GM10248 (cell line): ENCODE measurements around the gene SORL1.

Source experiments
- CTCF ChIA-PET: fragments of 300-600 bp; sonication (Branson Sonifier 250); formaldehyde crosslinking; extraction: SDS; loops from one replicate; lab custom pipeline; 2021; ENCODE audit warnings: antibody characterized with exemption; lab: Yijun Ruan, JAX
- POLR2A ChIA-PET: fragments of 350-650 bp; sonication (Branson Sonifier 250); formaldehyde crosslinking; extraction: SDS; loops from one replicate; lab custom pipeline; 2020; ENCODE audit warnings: antibody characterized with exemption; lab: Yijun Ruan, JAX
- DNase-seq: peaks from one replicate; pipeline ENCODE4 v3.0.0; 2012; ENCODE audit errors: extremely low spot score
- TF ChIP-seq, protein P1 (sequence below): IDR thresholded peaks from 2 replicates; pipeline ENCODE4 v1.5.1; 2012; ENCODE audit warnings: mild to moderate bottlenecking, low read depth; ENCODE audit errors: extremely low read depth, missing control alignments, control extremely low read depth

The SORL1 gene

DNA sequence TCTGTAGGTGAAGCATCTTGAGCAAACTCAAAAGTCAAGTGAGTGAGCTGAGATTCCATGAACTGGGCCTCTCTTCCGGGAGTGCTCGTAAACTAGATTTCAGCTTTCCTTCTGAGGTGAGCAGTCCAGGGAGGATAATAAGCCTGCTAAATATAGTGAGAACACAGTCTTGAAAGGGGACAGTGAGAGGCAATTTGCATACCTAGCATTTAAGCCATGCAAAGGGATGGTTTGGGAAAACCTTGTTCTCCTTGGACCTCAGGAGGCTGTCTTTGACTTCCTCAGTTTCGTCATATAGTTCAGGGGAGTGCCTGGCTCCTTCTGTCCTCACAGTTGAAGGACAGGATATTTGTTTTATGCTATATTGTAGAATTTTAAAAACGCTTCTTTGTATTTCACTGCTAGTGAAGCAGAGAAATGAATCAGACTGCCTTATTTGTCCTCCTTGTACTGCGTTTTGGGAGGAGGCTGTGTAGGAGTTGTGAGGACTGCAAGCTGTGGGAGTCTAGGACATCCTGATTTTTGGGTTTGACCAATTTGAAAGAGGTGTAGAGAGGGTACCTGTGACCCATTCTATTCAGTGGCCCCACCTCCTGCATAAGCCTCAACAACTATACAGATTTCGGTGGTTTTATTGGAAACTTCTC, 11.7 kb downstream of the SORL1 start:
- CTCF ChIA-PET: interaction anchor here (1.2 to 14.9 kb wide), 8 partner anchors 8 to 99 kb away, joined by 3 to 122 read pairs (median 6); partner anchors contain the start of genes SORL1 and SORL1-AS1
- TF ChIP-seq, protein P1, sequence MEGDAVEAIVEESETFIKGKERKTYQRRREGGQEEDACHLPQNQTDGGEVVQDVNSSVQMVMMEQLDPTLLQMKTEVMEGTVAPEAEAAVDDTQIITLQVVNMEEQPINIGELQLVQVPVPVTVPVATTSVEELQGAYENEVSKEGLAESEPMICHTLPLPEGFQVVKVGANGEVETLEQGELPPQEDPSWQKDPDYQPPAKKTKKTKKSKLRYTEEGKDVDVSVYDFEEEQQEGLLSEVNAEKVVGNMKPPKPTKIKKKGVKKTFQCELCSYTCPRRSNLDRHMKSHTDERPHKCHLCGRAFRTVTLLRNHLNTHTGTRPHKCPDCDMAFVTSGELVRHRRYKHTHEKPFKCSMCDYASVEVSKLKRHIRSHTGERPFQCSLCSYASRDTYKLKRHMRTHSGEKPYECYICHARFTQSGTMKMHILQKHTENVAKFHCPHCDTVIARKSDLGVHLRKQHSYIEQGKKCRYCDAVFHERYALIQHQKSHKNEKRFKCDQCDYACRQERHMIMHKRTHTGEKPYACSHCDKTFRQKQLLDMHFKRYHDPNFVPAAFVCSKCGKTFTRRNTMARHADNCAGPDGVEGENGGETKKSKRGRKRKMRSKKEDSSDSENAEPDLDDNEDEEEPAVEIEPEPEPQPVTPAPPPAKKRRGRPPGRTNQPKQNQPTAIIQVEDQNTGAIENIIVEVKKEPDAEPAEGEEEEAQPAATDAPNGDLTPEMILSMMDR: no peak
- POLR2A ChIA-PET: no interaction called here
- no peak for DNase-seq

DNA sequence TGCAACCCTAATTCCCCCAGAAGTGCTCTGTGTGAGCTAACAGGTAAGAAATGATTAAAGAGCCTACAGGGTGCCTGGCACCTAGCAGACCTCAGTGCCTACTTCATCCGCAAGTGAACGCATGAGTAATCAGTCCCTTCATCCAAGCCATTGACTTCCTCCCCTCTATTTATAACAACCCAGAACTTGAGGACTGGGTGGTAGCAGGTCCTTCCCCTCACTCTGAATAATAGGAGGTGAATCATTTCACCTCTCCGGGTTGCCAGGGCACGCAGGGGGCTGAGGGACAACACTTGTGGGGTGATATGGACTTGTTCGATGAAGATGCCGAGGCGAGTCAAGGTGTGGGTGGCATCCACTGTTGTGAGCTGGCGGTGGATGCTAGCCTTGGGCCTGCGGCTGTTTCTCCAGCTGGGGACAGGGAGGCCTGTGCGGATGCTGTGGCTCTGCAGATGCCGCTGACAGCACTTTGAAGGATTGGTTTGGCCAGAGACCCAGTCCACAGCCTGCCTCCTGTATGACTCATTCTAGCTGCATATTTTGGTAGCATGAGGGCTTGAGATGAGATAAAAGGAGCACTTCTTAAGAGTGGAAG, 12.3 kb downstream of the SORL1 start:
- CTCF ChIA-PET: interaction anchor here (0.7 to 14.9 kb wide), 8 partner anchors 9 to 144 kb away, joined by 3 to 122 read pairs (median 6); partner anchors contain the start of genes SORL1 and SORL1-AS1
- DNase-seq: no peak
- POLR2A ChIA-PET: interaction anchor here (0.6 kb wide), 1 partner anchor 1598 kb away, joined by 3 read pairs; the partner anchor contains the start of gene HSPA8
- TF ChIP-seq, protein P1: no peak

DNA sequence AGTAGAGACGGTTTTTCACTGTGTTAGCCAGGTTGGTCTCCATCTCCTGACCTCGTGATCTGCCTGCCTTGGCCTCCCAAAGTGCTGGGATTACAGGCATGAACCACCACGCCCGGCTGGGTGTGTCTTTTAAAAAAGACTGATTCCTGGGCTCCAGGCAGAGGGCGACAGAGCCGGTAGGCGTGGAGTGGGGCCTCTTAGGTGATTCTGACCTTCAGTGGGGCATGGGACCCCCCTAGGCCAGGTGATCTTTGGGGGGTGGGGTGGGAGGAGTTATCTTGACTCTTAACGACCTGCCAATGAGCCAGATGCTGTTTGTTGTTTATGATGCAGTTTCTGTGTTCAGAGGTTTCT, 13.6 kb downstream of the SORL1 start:
- CTCF ChIA-PET: interaction anchor here (0.9 to 14.9 kb wide), 8 partner anchors 9 to 100 kb away, joined by 3 to 122 read pairs (median 6); partner anchors contain the start of genes SORL1 and SORL1-AS1
- POLR2A ChIA-PET: no interaction called here
- TF ChIP-seq, protein P1: no peak
- DNase-seq: no peak

DNA sequence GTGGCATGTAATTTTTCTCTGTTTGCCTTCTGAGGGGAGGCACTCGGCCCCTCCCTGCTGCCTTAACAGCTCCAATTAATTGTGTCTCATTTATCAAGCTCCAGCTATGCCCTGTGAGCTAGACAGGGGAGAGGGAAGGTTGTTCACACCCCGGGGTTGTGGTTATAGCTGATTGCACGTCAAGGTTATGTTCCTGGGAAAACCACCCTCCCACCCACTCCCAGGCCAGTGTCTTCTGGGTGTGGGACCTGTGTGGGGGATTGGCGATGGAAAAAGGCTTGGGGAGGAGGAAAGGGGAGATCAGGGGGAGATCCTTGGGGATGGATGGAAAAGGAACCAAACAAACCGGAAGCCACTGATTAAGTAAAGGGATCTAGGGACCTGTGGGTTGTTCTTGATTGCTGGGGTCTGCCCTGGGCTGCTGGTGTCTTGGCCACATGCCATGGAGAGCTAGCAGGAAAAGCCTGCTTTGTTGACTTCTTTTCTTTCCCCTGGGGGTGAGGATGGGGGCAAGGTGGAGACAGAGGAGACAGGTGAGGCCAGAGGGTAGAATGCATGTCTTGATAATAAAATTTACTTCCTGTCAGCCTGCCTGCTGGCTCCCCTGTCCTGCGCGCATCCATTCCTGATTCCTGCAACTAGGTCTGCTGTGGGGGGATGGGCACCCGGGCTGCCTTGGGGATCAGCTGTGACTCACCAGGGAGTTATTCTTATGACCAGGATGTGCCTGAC, 14.1 kb downstream of the SORL1 start:
- ChIA-PET POLR2A (no interaction called here), CTCF (interaction anchor here (0.9 to 14.9 kb wide), 8 partner anchors 9 to 54 kb away, joined by 3 to 122 read pairs (median 4); partner anchors contain the start of genes SORL1 and SORL1-AS1)
- TF ChIP-seq, protein P1: no peak
- no peak for DNase-seq

DNA sequence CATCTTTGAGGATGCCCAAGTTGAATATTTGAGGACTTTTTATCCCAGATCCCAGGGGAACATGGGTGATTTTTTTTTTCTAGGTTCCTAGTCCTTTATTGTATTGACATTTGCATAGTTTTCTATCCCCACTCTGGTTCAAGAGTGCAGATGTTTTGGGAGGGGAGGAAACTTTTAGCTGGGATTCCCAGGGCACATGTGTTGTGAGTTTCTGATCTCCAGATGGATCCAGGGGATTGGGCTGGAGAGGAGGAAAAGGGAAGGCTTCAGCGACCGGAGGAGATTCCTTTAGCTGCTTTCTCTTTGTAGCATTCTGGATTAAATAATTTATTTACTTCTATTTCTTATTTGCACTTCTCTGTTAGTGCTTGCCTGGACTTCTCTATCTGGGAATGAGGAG, 15.4 kb downstream of the SORL1 start:
- POLR2A ChIA-PET: interaction anchor here (0.6 to 1.3 kb wide), 2 partner anchors 25 to 108 kb away, joined by 3 read pairs; no protein-coding TSS in a partner anchor
- TF ChIP-seq, protein P1: no peak
- CTCF ChIA-PET: interaction anchor here (0.8 to 14.9 kb wide), 16 partner anchors 12 to 148 kb away, joined by 3 to 122 read pairs (median 4); partner anchors contain the start of genes SORL1 and SORL1-AS1
- no peak for DNase-seq

DNA sequence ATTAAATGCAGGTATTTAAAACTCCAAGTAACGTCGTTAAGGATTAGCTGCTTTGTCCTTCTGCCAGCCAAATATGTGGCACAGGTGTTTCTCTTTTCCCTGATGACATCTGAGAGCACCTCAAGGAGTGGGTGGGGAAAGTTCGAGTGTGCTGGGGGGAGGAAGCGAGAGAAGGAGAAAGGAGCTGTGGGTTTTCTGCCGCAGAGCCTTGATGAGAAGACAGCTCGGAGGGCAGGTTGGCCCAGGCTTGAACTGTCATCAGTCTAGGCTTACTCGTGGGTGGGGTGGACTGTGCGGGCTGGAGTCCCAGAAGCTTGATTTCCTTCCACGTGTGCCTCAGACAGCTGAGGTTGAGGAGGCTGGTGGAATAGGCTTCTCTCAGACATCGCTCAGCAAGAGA, 15.9 kb downstream of the SORL1 start:
- ChIA-PET POLR2A (interaction anchor here (1.3 kb wide), 1 partner anchor 24 kb away, joined by 3 read pairs; no protein-coding TSS in a partner anchor), CTCF (interaction anchor here (0.8 to 14.9 kb wide), 15 partner anchors 13 to 149 kb away, joined by 3 to 122 read pairs (median 3); partner anchors contain the start of genes SORL1 and SORL1-AS1)

More for the DNA sequence above, 15.9 kb downstream of the SORL1 start:
- DNase-seq: peak; percentile 81
- TF ChIP-seq, protein P1: no peak
